ENCODE results near the gene VPS26B. TPM values are rescaled to one million over a fixed set of nuclear protein-coding genes. Genes with fewer than 3 reads are reported as not detected.

The VPS26B gene
- total RNA-seq, 1 experiment from 2014 or later = 29.3 TPM

DNA sequence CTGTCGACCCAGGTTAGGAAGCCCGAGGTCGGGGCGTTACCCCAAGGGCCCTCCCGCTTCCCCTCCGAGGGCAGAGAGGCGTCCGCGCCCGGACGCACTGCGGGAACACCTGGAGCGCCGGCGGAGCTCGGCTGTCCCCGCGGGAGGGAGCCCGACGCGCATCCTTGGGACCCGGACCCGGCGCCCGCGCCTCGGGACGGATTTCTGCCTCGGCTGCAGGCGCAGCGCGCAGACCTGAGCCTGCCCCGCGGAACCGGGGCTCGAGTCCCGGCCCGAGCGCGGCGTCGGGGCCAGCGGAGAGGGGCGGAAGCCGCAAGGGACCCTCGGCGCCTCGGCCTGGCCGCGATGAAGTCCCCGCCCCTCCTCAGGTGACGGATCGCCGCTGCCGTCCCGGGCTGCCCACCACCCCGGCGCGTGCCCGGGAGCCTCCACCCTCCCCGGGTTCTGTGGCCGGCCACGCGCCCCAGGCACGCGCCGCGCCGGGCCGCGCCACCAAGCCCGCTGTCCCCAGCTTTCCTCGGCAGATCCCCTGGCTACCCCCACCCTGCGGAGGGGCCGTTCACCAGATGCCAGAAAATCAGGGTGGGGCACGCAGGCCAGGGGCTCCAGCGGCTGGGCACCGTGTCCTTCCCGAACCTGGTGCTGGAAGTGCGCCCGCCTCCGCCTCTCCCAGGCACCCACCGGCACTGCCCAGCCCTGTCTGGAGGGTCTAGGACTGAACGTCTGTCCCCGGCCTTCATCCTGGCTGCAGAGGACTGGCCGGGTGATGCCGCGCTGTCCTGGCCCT lies 52.1 kb downstream of the VPS26B start:
- ChIA-PET POLR2A (interaction anchor here (0.7 to 1.2 kb wide), 2 partner anchors 15 to 52 kb away, joined by 5 to 7 read pairs; partner anchors contain the start of genes NCAPD3 and VPS26B), CTCF (interaction anchor here (0.8 to 4.5 kb wide), 3 partner anchors 13 to 53 kb away, joined by 3 to 57 read pairs (median 22); partner anchors contain the start of genes NCAPD3 and VPS26B)
- DNase-seq (ENCODE audit: low spot score) (peak; percentile 68), ATAC-seq (peak; percentile 25)
- Mint-ChIP-seq H3K4me3 (peak overlapping the region; percentile 98), H3K4me1 (peaks cover 59% of the 10 kb centered on the region), H3K36me3 (peaks cover 24% of the 10 kb centered on the region), H3K9me3 (no peaks in the 10 kb centered on the region), H3K27me3 (ENCODE audit: low read depth) (no peaks in the 10 kb centered on the region), H3K27ac (no peak overlapping the region)
- TF ChIP-seq, protein P1, sequence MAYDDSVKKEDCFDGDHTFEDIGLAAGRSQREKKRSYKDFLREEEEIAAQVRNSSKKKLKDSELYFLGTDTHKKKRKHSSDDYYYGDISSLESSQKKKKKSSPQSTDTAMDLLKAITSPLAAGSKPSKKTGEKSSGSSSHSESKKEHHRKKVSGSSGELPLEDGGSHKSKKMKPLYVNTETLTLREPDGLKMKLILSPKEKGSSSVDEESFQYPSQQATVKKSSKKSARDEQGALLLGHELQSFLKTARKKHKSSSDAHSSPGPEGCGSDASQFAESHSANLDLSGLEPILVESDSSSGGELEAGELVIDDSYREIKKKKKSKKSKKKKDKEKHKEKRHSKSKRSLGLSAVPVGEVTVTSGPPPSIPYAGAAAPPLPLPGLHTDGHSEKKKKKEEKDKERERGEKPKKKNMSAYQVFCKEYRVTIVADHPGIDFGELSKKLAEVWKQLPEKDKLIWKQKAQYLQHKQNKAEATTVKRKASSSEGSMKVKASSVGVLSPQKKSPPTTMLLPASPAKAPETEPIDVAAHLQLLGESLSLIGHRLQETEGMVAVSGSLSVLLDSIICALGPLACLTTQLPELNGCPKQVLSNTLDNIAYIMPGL (CRISPR knock-in tag; IDR thresholded peaks at IDR 0.05) = peak; percentile 69
- TF ChIP-seq, protein P2, sequence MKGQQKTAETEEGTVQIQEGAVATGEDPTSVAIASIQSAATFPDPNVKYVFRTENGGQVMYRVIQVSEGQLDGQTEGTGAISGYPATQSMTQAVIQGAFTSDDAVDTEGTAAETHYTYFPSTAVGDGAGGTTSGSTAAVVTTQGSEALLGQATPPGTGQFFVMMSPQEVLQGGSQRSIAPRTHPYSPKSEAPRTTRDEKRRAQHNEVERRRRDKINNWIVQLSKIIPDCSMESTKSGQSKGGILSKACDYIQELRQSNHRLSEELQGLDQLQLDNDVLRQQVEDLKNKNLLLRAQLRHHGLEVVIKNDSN (CRISPR knock-in tag; IDR thresholded peaks at IDR 0.05) = peak; percentile 42; the same call in 1 of the 2 replicates
- TF ChIP-seq, protein P3, sequence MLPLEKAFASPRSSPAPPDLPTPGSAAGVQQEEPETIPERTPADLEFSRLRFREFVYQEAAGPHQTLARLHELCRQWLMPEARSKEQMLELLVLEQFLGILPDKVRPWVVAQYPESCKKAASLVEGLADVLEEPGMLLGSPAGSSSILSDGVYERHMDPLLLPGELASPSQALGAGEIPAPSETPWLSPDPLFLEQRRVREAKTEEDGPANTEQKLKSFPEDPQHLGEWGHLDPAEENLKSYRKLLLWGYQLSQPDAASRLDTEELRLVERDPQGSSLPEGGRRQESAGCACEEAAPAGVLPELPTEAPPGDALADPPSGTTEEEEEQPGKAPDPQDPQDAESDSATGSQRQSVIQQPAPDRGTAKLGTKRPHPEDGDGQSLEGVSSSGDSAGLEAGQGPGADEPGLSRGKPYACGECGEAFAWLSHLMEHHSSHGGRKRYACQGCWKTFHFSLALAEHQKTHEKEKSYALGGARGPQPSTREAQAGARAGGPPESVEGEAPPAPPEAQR (CRISPR knock-in tag; IDR thresholded peaks at IDR 0.05) = no peak
- TF ChIP-seq, protein P4, sequence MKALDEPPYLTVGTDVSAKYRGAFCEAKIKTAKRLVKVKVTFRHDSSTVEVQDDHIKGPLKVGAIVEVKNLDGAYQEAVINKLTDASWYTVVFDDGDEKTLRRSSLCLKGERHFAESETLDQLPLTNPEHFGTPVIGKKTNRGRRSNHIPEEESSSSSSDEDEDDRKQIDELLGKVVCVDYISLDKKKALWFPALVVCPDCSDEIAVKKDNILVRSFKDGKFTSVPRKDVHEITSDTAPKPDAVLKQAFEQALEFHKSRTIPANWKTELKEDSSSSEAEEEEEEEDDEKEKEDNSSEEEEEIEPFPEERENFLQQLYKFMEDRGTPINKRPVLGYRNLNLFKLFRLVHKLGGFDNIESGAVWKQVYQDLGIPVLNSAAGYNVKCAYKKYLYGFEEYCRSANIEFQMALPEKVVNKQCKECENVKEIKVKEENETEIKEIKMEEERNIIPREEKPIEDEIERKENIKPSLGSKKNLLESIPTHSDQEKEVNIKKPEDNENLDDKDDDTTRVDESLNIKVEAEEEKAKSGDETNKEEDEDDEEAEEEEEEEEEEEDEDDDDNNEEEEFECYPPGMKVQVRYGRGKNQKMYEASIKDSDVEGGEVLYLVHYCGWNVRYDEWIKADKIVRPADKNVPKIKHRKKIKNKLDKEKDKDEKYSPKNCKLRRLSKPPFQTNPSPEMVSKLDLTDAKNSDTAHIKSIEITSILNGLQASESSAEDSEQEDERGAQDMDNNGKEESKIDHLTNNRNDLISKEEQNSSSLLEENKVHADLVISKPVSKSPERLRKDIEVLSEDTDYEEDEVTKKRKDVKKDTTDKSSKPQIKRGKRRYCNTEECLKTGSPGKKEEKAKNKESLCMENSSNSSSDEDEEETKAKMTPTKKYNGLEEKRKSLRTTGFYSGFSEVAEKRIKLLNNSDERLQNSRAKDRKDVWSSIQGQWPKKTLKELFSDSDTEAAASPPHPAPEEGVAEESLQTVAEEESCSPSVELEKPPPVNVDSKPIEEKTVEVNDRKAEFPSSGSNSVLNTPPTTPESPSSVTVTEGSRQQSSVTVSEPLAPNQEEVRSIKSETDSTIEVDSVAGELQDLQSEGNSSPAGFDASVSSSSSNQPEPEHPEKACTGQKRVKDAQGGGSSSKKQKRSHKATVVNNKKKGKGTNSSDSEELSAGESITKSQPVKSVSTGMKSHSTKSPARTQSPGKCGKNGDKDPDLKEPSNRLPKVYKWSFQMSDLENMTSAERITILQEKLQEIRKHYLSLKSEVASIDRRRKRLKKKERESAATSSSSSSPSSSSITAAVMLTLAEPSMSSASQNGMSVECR (CRISPR knock-in tag; IDR thresholded peaks at IDR 0.05; ENCODE audit: borderline replicate concordance) = peak; percentile 11; the same call in 1 of the 2 replicates
- no peak; the same call in 1 of the 2 replicates for TF ChIP-seq KAT7 (CRISPR knock-in tag; IDR thresholded peaks at IDR 0.05; ENCODE audit: borderline replicate concordance)
- 0 out of 2 replicates have a peak, but pooled peaks have one; percentile 2 for TF ChIP-seq NR1H2 (CRISPR knock-in tag; IDR thresholded peaks at IDR 0.05)
- TF ChIP-seq, protein P5, sequence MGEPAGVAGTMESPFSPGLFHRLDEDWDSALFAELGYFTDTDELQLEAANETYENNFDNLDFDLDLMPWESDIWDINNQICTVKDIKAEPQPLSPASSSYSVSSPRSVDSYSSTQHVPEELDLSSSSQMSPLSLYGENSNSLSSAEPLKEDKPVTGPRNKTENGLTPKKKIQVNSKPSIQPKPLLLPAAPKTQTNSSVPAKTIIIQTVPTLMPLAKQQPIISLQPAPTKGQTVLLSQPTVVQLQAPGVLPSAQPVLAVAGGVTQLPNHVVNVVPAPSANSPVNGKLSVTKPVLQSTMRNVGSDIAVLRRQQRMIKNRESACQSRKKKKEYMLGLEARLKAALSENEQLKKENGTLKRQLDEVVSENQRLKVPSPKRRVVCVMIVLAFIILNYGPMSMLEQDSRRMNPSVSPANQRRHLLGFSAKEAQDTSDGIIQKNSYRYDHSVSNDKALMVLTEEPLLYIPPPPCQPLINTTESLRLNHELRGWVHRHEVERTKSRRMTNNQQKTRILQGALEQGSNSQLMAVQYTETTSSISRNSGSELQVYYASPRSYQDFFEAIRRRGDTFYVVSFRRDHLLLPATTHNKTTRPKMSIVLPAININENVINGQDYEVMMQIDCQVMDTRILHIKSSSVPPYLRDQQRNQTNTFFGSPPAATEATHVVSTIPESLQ (CRISPR knock-in tag; IDR thresholded peaks at IDR 0.05) = no peak
- TF ChIP-seq FOXK1 (CRISPR knock-in tag; IDR thresholded peaks at IDR 0.05) = peak; percentile 59; the same call in 1 of the 2 replicates
- TF ChIP-seq, protein P6, sequence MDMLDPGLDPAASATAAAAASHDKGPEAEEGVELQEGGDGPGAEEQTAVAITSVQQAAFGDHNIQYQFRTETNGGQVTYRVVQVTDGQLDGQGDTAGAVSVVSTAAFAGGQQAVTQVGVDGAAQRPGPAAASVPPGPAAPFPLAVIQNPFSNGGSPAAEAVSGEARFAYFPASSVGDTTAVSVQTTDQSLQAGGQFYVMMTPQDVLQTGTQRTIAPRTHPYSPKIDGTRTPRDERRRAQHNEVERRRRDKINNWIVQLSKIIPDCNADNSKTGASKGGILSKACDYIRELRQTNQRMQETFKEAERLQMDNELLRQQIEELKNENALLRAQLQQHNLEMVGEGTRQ (CRISPR knock-in tag; IDR thresholded peaks at IDR 0.05) = peak; percentile 57
- TF ChIP-seq FOXJ3 (CRISPR knock-in tag; IDR thresholded peaks at IDR 0.05; ENCODE audit: borderline replicate concordance) = no peak
- no peak for TF ChIP-seq TP53 (CRISPR knock-in tag; IDR thresholded peaks at IDR 0.05)
- no peak for TF ChIP-seq NFATC4 (CRISPR knock-in tag; IDR thresholded peaks at IDR 0.05)
- TF ChIP-seq, protein P7, sequence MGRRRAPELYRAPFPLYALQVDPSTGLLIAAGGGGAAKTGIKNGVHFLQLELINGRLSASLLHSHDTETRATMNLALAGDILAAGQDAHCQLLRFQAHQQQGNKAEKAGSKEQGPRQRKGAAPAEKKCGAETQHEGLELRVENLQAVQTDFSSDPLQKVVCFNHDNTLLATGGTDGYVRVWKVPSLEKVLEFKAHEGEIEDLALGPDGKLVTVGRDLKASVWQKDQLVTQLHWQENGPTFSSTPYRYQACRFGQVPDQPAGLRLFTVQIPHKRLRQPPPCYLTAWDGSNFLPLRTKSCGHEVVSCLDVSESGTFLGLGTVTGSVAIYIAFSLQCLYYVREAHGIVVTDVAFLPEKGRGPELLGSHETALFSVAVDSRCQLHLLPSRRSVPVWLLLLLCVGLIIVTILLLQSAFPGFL (CRISPR knock-in tag; IDR thresholded peaks at IDR 0.05; ENCODE audit: borderline replicate concordance) = no peak
- TF ChIP-seq FOXP1 (CRISPR knock-in tag; IDR thresholded peaks at IDR 0.05; ENCODE audit: borderline replicate concordance) = peak; percentile 64; the same call in 1 of the 2 replicates
- no peak for TF ChIP-seq ZNF138 (CRISPR knock-in tag; conservative IDR thresholded peaks at IDR 0.05)
- no peak; the same call in 1 of the 2 replicates for TF ChIP-seq ELF4 (CRISPR knock-in tag; IDR thresholded peaks at IDR 0.05; ENCODE audit: low read depth)
- TF ChIP-seq ZNF232 (CRISPR knock-in tag; IDR thresholded peaks at IDR 0.05) = no peak
- no peak for TF ChIP-seq ZNF317 (CRISPR knock-in tag; IDR thresholded peaks at IDR 0.05; ENCODE audit: borderline replicate concordance, low read depth)
- TF ChIP-seq, protein P8, sequence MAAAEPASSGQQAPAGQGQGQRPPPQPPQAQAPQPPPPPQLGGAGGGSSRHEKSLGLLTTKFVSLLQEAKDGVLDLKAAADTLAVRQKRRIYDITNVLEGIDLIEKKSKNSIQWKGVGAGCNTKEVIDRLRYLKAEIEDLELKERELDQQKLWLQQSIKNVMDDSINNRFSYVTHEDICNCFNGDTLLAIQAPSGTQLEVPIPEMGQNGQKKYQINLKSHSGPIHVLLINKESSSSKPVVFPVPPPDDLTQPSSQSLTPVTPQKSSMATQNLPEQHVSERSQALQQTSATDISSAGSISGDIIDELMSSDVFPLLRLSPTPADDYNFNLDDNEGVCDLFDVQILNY (CRISPR knock-in tag; IDR thresholded peaks at IDR 0.05) = peak; percentile 72; the same call in 1 of the 2 replicates
- TF ChIP-seq, protein P9, sequence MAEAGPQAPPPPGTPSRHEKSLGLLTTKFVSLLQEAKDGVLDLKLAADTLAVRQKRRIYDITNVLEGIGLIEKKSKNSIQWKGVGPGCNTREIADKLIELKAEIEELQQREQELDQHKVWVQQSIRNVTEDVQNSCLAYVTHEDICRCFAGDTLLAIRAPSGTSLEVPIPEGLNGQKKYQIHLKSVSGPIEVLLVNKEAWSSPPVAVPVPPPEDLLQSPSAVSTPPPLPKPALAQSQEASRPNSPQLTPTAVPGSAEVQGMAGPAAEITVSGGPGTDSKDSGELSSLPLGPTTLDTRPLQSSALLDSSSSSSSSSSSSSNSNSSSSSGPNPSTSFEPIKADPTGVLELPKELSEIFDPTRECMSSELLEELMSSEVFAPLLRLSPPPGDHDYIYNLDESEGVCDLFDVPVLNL (CRISPR knock-in tag; IDR thresholded peaks at IDR 0.05; ENCODE audit: borderline replicate concordance, low read depth) = no peak
